Measurements from ENCODE around the gene MEGF9. TPM values are rescaled to one million over a fixed set of nuclear protein-coding genes. Genes with fewer than 3 reads are reported as not detected.
A peak's percentile ranks its signal among the peaks of the same experiment; 100 is the strongest.

MEGF9 gene
- total and polyA plus RNA-seq, 7 experiments from 2014 or later, result 3.9 to 35.4 (median 11.1) TPM

DNA sequence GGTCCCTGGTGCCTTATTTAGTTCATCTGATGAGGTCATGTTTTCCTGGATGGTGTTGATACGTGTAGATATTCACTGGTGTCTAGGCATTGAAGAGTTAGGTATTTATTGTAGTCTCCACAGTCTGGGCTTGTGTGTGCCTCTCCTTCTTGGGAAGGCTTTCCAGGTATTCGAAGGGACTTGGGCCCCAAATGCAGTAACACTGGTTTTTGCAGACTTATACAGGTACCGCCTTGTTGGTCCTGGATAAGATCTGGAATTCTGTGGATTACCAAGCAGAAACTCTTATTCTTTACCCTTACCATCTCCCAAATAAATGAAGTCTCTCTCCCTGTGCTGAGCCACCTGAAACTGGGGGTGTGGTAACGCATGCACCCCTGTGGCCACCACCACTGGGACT is 34.1 kb downstream of the MEGF9 start:
- no peaks in the 10 kb centered on the region for H3K27me3 Mint-ChIP-seq
- CTCF ChIA-PET, result interaction anchor here (0.7 kb wide), 1 partner anchor 272 kb away, joined by 3 read pairs; no protein-coding TSS in a partner anchor

DNA sequence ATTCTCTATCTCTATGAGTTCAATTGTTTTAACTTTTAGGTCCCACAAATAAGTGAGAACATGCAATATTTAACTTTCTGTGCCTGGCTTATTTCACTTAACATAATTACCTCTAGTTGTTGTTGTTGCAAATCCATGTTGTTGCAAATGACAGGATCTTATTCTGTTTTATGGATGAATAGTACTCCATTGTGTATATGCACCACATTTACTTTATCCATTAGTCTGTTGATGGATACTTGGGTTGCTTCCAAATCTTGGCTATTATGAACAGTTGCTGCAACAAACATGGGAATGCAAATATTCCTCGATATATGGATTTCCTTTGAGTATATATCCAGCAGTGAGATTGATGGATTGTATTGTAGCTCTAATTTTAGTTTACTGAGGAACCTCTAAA is 36.3 kb downstream of the MEGF9 start:
- no peaks in the 10 kb centered on the region for H3K9me3 ChIP-seq (ENCODE audit: control insufficient read depth in 2 of 3, low read length in 3 of 3)
- Mint-ChIP-seq H3K4me3 (no peak overlapping the region), H3K9me3 (peaks cover 0 to 4% (median 0%) of the 10 kb centered on the region in 11 donors), H3K4me1 (peaks cover 0 to 12% (median 4%) of the 10 kb centered on the region in 7 donors), H3K36me3 (peaks cover 0 to 24% (median 11%) of the 10 kb centered on the region in 5 donors), H3K27me3 (no peaks in the 10 kb centered on the region), H3K27ac (no peak overlapping the region)
- H3K4me1 ChIP-seq (ENCODE audit: control insufficient read depth in 2 of 2, insufficient read depth in 2 of 2, low read length in 2 of 2), result no peaks in the 10 kb centered on the region
- H3K4me3 ChIP-seq (ENCODE audit: low read length), result no peak overlapping the region
- CTCF ChIA-PET, result no interaction called here
- H3K27ac ChIP-seq (ENCODE audit: low read depth, low read length), result no peak overlapping the region
- ATAC-seq (no peak), DNase-seq (no peak)
- POLR2A ChIA-PET, result no interaction called here
- H3K27me3 ChIP-seq (ENCODE audit: control insufficient read depth in 2 of 2, insufficient read depth in 2 of 2, low read length in 2 of 2), result no peaks in the 10 kb centered on the region
- no peaks in the 10 kb centered on the region for H3K36me3 ChIP-seq (ENCODE audit: control insufficient read depth in 2 of 3, insufficient read depth in 3 of 3, low read length in 3 of 3)
- intact Hi-C loops (cut with micrococcal nuclease), result no loop called here

More for the DNA sequence above, 34.1 kb downstream of the MEGF9 start:
- Mint-ChIP-seq H3K4me1 (peaks cover 0 to 16% (median 9%) of the 10 kb centered on the region in 7 donors), H3K36me3 (peaks cover 0 to 27% (median 11%) of the 10 kb centered on the region in 5 donors), H3K27ac (no peak overlapping the region), H3K4me3 (no peak overlapping the region), H3K9me3 (peaks cover 0 to 4% (median 0%) of the 10 kb centered on the region in 11 donors)
- Histone ChIP-seq H3K27me3 (ENCODE audit: control insufficient read depth in 2 of 2, insufficient read depth in 2 of 2, low read length in 2 of 2) (no peaks in the 10 kb centered on the region), H3K9me3 (ENCODE audit: control insufficient read depth in 2 of 3, low read length in 3 of 3) (no peaks in the 10 kb centered on the region), H3K27ac (ENCODE audit: low read depth, low read length) (no peak overlapping the region), H3K4me1 (ENCODE audit: control insufficient read depth in 2 of 2, insufficient read depth in 2 of 2, low read length in 2 of 2) (no peaks in the 10 kb centered on the region), H3K4me3 (ENCODE audit: low read length) (no peak overlapping the region), H3K36me3 (ENCODE audit: control insufficient read depth in 2 of 3, insufficient read depth in 3 of 3, low read length in 3 of 3) (no peaks in the 10 kb centered on the region)
- POLR2A ChIA-PET, result interaction anchor here (0.7 kb wide), 1 partner anchor 439 kb away, joined by 3 read pairs; no protein-coding TSS in a partner anchor
- ATAC-seq, result no peak
- intact Hi-C loops (cut with micrococcal nuclease), result no loop called here
- DNase-seq, result no peak

DNA sequence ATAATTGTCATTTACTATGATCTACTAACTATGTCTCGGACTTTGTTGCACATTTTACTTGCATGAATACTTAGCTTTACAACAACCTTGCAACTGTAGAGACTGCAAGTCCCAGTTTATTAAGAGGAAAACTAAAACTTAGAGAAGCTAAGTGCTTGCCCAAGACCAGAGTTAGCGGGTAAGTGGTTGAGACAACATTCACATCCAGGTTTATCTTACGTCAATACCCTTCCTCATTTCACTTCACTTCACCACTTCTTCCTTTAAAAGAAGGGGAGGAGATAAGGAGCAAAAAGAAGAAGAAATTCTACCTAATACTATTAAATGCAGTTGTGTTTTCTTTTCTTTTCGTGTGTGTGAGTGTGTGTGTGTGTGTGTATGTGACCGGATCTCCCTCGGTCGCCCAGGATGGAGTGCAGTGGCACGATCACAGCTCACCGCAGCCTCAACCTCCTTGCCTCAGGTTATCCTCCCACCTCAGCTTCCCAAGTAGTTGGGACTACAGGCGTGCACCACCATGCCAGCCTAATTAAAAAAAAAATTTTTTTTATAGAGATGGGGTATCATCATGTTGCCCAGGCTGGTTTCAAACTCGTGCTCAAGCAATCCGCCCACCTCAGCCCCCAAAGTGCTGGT is 37.4 kb downstream of the MEGF9 start:
- Histone ChIP-seq H3K4me3 (ENCODE audit: low read length) (no peak overlapping the region), H3K9me3 (ENCODE audit: control insufficient read depth in 2 of 3, low read length in 3 of 3) (no peaks in the 10 kb centered on the region), H3K36me3 (ENCODE audit: control insufficient read depth in 2 of 3, insufficient read depth in 3 of 3, low read length in 3 of 3) (no peaks in the 10 kb centered on the region), H3K27me3 (ENCODE audit: control insufficient read depth in 2 of 2, insufficient read depth in 2 of 2, low read length in 2 of 2) (no peaks in the 10 kb centered on the region), H3K4me1 (ENCODE audit: control insufficient read depth in 2 of 2, insufficient read depth in 2 of 2, low read length in 2 of 2) (no peaks in the 10 kb centered on the region), H3K27ac (ENCODE audit: low read depth, low read length) (no peak overlapping the region)
- peaks cover 0 to 4% (median 0%) of the 10 kb centered on the region in 11 donors for H3K9me3 Mint-ChIP-seq
- ChIA-PET POLR2A (no interaction called here), CTCF (no interaction called here)
- peaks cover 0 to 13% (median 4%) of the 10 kb centered on the region in 7 donors for H3K4me1 Mint-ChIP-seq
- DNase-seq, result no peak
- H3K36me3 Mint-ChIP-seq, result peaks cover 0 to 27% (median 11%) of the 10 kb centered on the region in 5 donors
- no peak overlapping the region for H3K4me3 Mint-ChIP-seq
- H3K27ac Mint-ChIP-seq, result no peak overlapping the region
- intact Hi-C loops (cut with micrococcal nuclease), result no loop called here
- H3K27me3 Mint-ChIP-seq, result no peaks in the 10 kb centered on the region
- peak; percentile 57 for ATAC-seq

- CTCF ChIA-PET, result interaction anchor here (1.2 kb wide), 1 partner anchor 651 kb away, joined by 3 read pairs; no protein-coding TSS in a partner anchor
Observed at GRCh38 chr9:120668399-120668798, 45.9 kb downstream of the MEGF9 start.

DNA sequence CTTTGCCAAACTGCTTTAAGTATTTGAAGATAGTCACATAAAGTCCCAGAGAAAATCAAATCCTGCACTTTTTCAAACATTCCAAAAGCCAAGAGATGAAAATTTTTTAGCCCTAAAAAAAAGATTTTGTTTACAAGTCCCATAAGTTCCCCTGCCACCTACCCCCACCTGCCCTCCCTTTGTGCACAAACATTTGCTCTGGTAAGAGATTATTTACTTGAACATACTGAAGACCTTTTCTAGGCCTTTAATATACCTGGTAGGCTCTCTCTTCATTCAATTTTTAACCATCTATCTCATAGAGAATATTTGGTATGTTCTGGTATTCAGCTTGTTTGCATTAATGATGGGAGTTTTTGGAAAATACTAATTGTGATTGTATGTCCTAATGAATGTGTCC is 50.3 kb downstream of the MEGF9 start:
- ChIA-PET CTCF (no interaction called here), POLR2A (no interaction called here)
- peaks cover 0 to 7% (median 3%) of the 10 kb centered on the region in 5 donors for H3K36me3 Mint-ChIP-seq
- no peak overlapping the region for H3K4me3 Mint-ChIP-seq
- Histone ChIP-seq H3K4me3 (ENCODE audit: low read length) (no peak overlapping the region), H3K27ac (ENCODE audit: low read depth, low read length) (no peak overlapping the region), H3K27me3 (ENCODE audit: control insufficient read depth in 2 of 2, insufficient read depth in 2 of 2, low read length in 2 of 2) (no peaks in the 10 kb centered on the region), H3K36me3 (ENCODE audit: control insufficient read depth in 2 of 3, insufficient read depth in 3 of 3, low read length in 3 of 3) (no peaks in the 10 kb centered on the region), H3K9me3 (ENCODE audit: control insufficient read depth in 2 of 3, low read length in 3 of 3) (no peaks in the 10 kb centered on the region), H3K4me1 (ENCODE audit: control insufficient read depth in 2 of 2, insufficient read depth in 2 of 2, low read length in 2 of 2) (no peaks in the 10 kb centered on the region)
- no peak for DNase-seq
- H3K9me3 Mint-ChIP-seq, result peaks cover 0 to 3% (median 0%) of the 10 kb centered on the region in 11 donors
- H3K4me1 Mint-ChIP-seq, result peaks cover 0 to 39% (median 23%) of the 10 kb centered on the region in 7 donors
- H3K27me3 Mint-ChIP-seq, result no peaks in the 10 kb centered on the region
- no peak for ATAC-seq
- no peak overlapping the region for H3K27ac Mint-ChIP-seq
- intact Hi-C loops (cut with micrococcal nuclease), result no loop called here

More at GRCh38 chr9:120668399-120668798, 45.9 kb downstream of the MEGF9 start:
- peaks cover 0 to 37% (median 26%) of the 10 kb centered on the region in 7 donors for H3K4me1 Mint-ChIP-seq
- Histone ChIP-seq H3K27me3 (ENCODE audit: control insufficient read depth in 2 of 2, insufficient read depth in 2 of 2, low read length in 2 of 2) (no peaks in the 10 kb centered on the region), H3K4me3 (ENCODE audit: low read length) (no peak overlapping the region), H3K4me1 (ENCODE audit: control insufficient read depth in 2 of 2, insufficient read depth in 2 of 2, low read length in 2 of 2) (no peaks in the 10 kb centered on the region), H3K27ac (ENCODE audit: low read depth, low read length) (no peak overlapping the region), H3K36me3 (ENCODE audit: control insufficient read depth in 2 of 3, insufficient read depth in 3 of 3, low read length in 3 of 3) (no peaks in the 10 kb centered on the region), H3K9me3 (ENCODE audit: control insufficient read depth in 2 of 3, low read length in 3 of 3) (no peaks in the 10 kb centered on the region)
- POLR2A ChIA-PET, result no interaction called here
- DNase-seq (no peak), ATAC-seq (no peak)
- H3K4me3 Mint-ChIP-seq, result no peak overlapping the region
- peaks cover 0 to 3% (median 0%) of the 10 kb centered on the region in 11 donors for H3K9me3 Mint-ChIP-seq
- intact Hi-C loops (cut with micrococcal nuclease), result no loop called here
- H3K27me3 Mint-ChIP-seq, result no peaks in the 10 kb centered on the region
- H3K36me3 Mint-ChIP-seq, result peaks cover 0 to 12% (median 4%) of the 10 kb centered on the region in 5 donors
- H3K27ac Mint-ChIP-seq, result no peak overlapping the region

GRCh38 chr9:120663380-120663779 is 50.9 kb downstream of the MEGF9 start:
- Mint-ChIP-seq H3K27me3 (no peaks in the 10 kb centered on the region), H3K4me3 (no peak overlapping the region), H3K27ac (no peak overlapping the region), H3K36me3 (peaks cover 0 to 7% (median 3%) of the 10 kb centered on the region in 5 donors), H3K4me1 (peaks cover 0 to 36% (median 21%) of the 10 kb centered on the region in 7 donors), H3K9me3 (peaks cover 0 to 3% (median 0%) of the 10 kb centered on the region in 11 donors)
- ChIA-PET CTCF (no interaction called here), POLR2A (no interaction called here)
- ATAC-seq (peak; percentile 41), DNase-seq (no peak)
- Histone ChIP-seq H3K9me3 (ENCODE audit: control insufficient read depth in 2 of 3, low read length in 3 of 3) (no peaks in the 10 kb centered on the region), H3K27ac (ENCODE audit: low read depth, low read length) (no peak overlapping the region), H3K4me1 (ENCODE audit: control insufficient read depth in 2 of 2, insufficient read depth in 2 of 2, low read length in 2 of 2) (no peaks in the 10 kb centered on the region), H3K4me3 (ENCODE audit: low read length) (no peak overlapping the region), H3K27me3 (ENCODE audit: control insufficient read depth in 2 of 2, insufficient read depth in 2 of 2, low read length in 2 of 2) (no peaks in the 10 kb centered on the region), H3K36me3 (ENCODE audit: control insufficient read depth in 2 of 3, insufficient read depth in 3 of 3, low read length in 3 of 3) (no peaks in the 10 kb centered on the region)
- intact Hi-C loops (cut with micrococcal nuclease), result no loop called here

- Histone ChIP-seq H3K4me3 (ENCODE audit: low read length) (no peak overlapping the region), H3K9me3 (ENCODE audit: control insufficient read depth in 2 of 3, low read length in 3 of 3) (no peaks in the 10 kb centered on the region), H3K27me3 (ENCODE audit: control insufficient read depth in 2 of 2, insufficient read depth in 2 of 2, low read length in 2 of 2) (no peaks in the 10 kb centered on the region), H3K36me3 (ENCODE audit: control insufficient read depth in 2 of 3, insufficient read depth in 3 of 3, low read length in 3 of 3) (no peaks in the 10 kb centered on the region), H3K4me1 (ENCODE audit: control insufficient read depth in 2 of 2, insufficient read depth in 2 of 2, low read length in 2 of 2) (no peaks in the 10 kb centered on the region), H3K27ac (ENCODE audit: low read depth, low read length) (no peak overlapping the region)
- H3K27ac Mint-ChIP-seq, result peak overlapping the region in 1 of 9 donors; percentile 23
- DNase-seq (no peak), ATAC-seq (no peak)
- peaks cover 0 to 3% (median 0%) of the 10 kb centered on the region in 11 donors for H3K9me3 Mint-ChIP-seq
- peaks cover 0 to 7% (median 3%) of the 10 kb centered on the region in 5 donors for H3K36me3 Mint-ChIP-seq
- intact Hi-C loops (cut with micrococcal nuclease), result no loop called here
- ChIA-PET POLR2A (no interaction called here), CTCF (no interaction called here)
- H3K4me1 Mint-ChIP-seq, result peaks cover 0 to 36% (median 20%) of the 10 kb centered on the region in 7 donors
- no peak overlapping the region for H3K4me3 Mint-ChIP-seq
- H3K27me3 Mint-ChIP-seq, result no peaks in the 10 kb centered on the region
Observed at GRCh38 chr9:120662513-120662912, 51.8 kb downstream of the MEGF9 start.

Measured in naive thymus-derived CD4-positive, alpha-beta T cell (primary cell).